Effector CD8-positive, alpha-beta T cell (primary cell): ENCODE data around the gene TMEM169.
"Not testable (repeated sequence)": the region's sequence is repeated elsewhere in the genome, so short reads cannot be mapped to it uniquely, and the experiment has no call there.

Source experiments
- DNase-seq: peaks from one replicate; lab custom pipeline; 2025; lab: John Stamatoyannopoulos, UW

The TMEM169 gene

DNA sequence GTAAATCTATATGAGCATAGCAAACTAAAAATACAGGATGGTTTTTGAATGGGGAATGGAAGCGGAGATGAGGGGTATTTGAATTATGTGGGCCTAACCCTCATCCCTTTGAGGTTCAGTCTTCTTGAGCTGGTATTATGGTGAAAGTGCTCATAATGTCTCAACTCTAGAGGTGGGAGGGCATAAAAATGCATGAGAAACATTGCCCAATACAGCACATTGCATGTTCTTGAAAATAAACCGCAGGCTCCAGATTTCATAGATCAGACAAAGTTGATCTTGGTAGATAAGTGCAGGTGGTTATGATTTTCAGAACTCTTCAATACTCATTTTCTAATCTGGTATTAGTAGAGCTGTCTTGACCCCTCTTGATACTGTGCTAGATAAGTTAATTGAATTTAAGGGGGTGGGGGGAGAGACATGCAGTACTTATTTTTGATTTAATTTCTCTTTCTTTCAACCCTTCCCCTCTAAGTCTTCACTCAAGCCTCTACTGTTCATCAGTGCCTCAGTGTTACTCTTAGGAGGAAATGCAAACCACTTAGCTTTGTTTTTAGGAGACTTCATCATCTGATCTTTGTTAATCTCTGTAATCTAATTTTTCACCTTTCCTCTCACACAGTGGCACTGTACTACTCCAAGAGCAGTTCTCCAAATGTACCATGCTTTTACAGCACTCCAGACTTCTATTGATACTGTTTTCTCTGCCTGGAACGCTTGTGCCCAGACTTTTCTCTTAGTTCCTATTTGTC lies 49.6 kb downstream of the TMEM169 start:
- no peak for DNase-seq

GRCh38 chr2:216132585-216132984 lies 50.9 kb downstream of the TMEM169 start:
- DNase-seq, result no peak

GRCh38 chr2:216133397-216133796 lies 51.7 kb downstream of the TMEM169 start:
- no peak for DNase-seq

DNA sequence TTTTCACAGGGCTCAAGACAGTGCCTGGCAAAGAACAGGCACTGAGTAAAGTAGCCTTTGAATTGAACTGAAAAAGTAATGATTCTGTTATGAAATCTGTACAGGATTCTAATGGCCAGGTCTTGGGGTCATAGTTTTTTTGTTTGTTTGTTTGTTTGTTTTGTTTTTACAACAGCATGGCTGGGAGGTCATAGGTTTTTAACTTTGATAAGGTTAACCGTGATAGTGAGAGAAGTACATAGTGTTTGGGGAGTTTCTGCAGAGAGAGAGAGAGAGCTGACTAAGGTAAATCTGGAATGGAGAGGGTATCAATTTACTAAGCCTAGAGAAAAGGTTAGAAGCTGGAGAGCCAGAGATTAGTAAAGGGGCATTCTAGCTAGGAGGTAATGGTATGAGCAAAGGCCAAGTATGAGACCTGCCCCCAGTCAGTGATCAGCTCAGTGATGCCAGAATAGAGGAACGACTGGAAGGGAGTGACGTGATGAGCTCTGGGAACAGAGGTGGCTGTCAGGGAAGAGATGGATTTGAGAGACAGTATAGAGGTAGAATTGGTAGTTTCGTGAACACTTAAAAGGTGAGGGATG lies 53.3 kb downstream of the TMEM169 start:
- DNase-seq, result no peak

DNA sequence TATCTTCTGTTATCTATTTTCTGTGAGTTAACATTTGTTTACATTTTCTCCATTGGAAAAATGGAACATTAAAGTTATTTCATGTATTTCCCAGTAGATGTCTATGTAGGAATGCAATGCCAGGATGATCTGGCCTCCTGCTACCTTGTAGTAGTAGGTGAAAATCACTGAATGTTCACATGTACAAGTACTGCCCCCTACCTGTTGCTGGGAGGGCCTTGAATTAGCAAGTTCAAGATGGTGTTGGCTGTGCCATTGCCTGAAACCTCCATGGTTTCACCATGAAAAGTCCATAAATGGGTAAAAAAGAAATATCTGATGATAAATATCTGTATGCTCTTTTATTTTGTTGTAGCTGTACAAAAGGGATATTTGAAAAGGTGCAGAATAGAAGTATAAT lies 58.2 kb downstream of the TMEM169 start:
- DNase-seq, result peak; percentile 1

GRCh38 chr2:216141516-216141915 lies 59.8 kb downstream of the TMEM169 start:
- not testable (repeated sequence) for DNase-seq

DNA sequence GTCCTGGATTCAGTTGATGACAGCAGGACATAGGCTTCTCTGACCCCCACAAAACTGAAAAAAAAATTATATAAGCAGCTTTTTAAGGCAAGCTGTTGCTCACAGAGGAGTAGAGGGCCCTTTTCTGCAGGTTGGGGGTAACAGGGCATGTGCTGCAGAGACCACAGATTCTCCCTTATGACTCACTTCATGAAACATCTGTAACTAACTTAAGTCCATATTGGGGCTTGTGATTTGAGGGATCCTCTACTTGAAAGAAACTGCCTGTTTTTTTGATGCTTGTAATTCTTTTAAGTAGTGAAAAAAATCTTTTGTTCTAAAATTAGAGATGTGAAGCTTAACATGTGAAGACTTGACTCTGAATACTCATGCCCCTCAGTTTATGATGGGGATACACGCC lies 60.8 kb downstream of the TMEM169 start:
- DNase-seq, result no peak

- no peak for DNase-seq
Observed at GRCh38 chr2:216144372-216144771, 62.7 kb downstream of the TMEM169 start.

DNA sequence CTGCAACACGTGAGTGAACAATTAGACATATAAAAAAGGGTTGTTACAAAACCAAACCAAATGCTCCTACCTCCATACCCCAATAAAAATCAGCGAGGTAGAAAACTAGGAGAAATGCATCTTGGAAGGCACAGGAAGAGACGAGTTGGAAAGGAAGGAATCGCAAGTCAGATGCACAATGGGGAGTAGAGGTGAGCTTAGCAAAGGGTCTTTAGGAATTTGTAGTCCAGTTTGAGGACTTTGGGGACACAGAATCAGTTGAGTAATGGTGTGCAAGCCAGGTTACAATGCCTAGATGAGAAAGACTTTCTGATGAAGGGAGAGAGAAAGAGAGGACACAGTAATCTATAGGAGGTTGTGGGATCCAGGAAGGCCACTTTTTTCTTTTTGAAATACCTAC lies 63.1 kb downstream of the TMEM169 start:
- DNase-seq, result no peak

GRCh38 chr2:216146573-216146972 lies 64.9 kb downstream of the TMEM169 start:
- no peak for DNase-seq

- DNase-seq, result no peak
Observed at GRCh38 chr2:216147172-216148131, 65.7 kb downstream of the TMEM169 start.

- no peak for DNase-seq
Observed at GRCh38 chr2:216148983-216149382, 67.3 kb downstream of the TMEM169 start.

DNA sequence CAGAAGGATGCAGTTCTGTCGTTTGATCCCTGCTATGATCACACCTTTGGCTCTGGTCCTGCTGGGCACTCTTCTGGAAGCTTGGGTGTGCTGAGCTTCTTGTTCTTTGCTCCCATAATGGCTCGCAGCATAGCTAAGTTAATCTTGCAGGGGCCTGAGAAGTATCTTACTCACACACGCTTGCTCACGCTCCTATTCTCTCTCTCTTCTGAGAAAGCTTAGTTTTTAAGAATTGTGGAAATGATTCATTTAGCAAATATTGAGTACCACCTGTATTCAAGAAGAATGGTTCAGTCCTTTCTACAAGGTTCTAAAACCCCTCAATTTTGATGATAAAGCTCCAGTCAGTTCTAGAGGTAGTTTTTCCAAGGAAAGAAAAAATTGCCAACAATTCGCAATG lies 68.0 kb downstream of the TMEM169 start:
- no peak for DNase-seq

DNA sequence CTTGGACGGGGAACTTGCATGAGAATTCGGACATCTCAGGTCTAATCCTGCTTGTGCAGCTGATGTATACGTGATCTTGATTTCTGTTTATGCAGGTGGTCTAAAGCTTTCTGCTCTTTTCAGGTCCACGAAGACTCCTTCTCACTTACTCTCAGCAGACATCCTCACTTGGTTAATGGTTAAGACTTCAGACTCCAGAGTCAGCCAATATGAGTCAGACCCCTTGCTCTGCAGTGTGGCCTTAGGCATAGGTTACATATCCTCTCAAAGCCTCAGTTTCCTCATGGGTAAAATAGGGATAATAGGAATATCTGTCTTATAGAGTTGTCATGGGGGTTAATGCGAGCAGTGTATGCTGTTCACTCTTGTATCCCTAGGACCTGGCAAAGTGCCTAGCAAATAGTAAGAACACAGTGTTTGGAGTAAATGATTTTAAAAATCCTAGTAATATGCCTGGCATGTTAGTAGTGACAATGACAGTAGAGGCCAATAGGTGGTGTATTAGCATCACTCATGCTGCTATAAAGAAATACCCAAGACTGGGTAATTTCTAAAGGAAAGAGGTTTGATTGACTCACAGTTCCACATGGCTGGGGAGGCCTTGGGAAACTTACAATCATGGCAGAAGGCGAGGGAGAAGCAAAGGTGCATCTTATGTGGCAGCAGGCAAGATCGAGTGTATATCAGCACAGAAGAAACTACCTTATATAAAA lies 69.8 kb downstream of the TMEM169 start:
- no peak for DNase-seq
